Dendritic cell treated with granulocyte-macrophage colony-stimulating factor and Interleukin-4, amounts not matched to agents 40 ng/mL and 50 ng/mL, for 4 days (primary cell): ENCODE results near the gene BEX3.

Source experiments
- H3K27ac Mint-ChIP-seq: one replicate; pipeline ENCODE4 v1.8.0; 2022; ENCODE audit warnings: mild to moderate bottlenecking, mixed read lengths
- H3K27me3 Mint-ChIP-seq: one replicate; pipeline ENCODE4 v1.8.0; 2022; ENCODE audit warnings: mild to moderate bottlenecking, mixed read lengths
- H3K36me3 Mint-ChIP-seq: one replicate; pipeline ENCODE4 v1.8.0; 2022; ENCODE audit warnings: low read depth, mixed read lengths
- H3K4me1 Mint-ChIP-seq: one replicate; pipeline ENCODE4 v1.8.0; 2022; ENCODE audit warnings: low read depth, mixed read lengths
- H3K4me3 Mint-ChIP-seq: one replicate; pipeline ENCODE4 v1.8.0; 2022; ENCODE audit warnings: mild to moderate bottlenecking, moderate library complexity, mixed read lengths
- H3K9me3 Mint-ChIP-seq: one replicate; pipeline ENCODE4 v1.8.0; 2022; ENCODE audit warnings: mixed read lengths
- intact Hi-C: fragments of 100-400 bp; cut with micrococcal nuclease; formaldehyde crosslinking; loops from one replicate; pipeline ENCODE4 v1.15.0; 2022

Gene BEX3

DNA sequence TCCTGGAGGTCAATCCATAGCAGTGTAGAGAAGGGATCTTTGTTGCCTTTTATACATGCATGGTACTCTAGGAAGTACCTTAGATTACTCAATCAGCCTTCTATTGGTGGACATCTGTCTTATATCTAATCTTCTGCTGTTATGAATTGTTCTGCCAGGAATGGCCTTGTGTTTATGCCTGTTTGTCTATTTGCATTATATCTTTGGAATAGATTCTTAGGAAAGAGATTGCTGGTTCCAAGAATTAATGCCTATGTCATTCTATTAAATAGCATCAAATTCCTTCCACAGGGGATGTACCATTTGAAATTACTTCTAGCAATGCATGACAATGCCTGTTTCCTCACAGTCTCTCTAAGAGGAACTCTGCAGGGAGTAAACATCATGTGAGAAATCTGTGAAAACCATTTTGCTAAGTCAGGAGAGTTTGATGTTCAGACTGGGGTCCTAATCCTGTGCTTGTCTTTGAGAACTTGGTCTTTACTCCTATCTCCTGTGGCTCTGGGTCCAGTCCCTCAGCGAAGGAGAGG is 42.5 kb downstream of the BEX3 start:
- intact Hi-C loops: no loop called here
- Mint-ChIP-seq H3K27ac (no peak overlapping the region), H3K4me1 (no peaks in the 10 kb centered on the region), H3K9me3 (no peaks in the 10 kb centered on the region), H3K4me3 (no peak overlapping the region), H3K27me3 (no peaks in the 10 kb centered on the region), H3K36me3 (no peaks in the 10 kb centered on the region)

GRCh38 chrX:103423955-103424638 is 47.8 kb downstream of the BEX3 start:
- no peaks in the 10 kb centered on the region for H3K27me3 Mint-ChIP-seq
- no peaks in the 10 kb centered on the region for H3K4me1 Mint-ChIP-seq
- no peak overlapping the region for H3K27ac Mint-ChIP-seq
- no peaks in the 10 kb centered on the region for H3K9me3 Mint-ChIP-seq
- H3K36me3 Mint-ChIP-seq: no peaks in the 10 kb centered on the region
- intact Hi-C loops: no loop called here
- H3K4me3 Mint-ChIP-seq: no peak overlapping the region
